GM20000 (cell line): ENCODE measurements around the gene DPF3.

ENCODE experiments used
- DNase-seq: peaks from one replicate; pipeline ENCODE4 v3.0.0; 2012; ENCODE audit warnings: low spot score
- TF ChIP-seq, protein P1 (sequence below): IDR thresholded peaks from 2 replicates; pipeline ENCODE4 v1.5.1; 2012; ENCODE audit warnings: mild to moderate bottlenecking, control low read depth; ENCODE audit errors: extremely low read depth, missing control alignments

DPF3 gene

DNA sequence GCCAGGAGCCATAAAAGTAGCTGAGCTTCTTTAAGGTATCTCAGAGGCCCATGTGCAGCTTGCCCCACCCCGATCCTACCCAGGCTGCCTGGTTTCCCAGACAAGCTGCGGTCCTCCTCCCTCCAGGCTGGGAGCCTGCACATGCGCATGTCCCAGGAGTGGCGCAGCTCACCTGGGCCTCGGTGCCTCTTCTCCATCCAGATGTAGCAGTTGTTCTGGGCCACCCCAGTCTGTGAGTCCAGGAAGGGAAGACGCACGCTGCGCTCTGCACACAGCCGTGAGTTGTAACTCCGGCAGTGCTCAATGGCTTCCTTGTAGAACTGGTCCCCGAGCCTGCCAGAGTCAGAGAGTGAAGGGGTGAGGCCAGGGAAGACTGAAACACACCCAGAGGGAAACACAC lies 122.3 kb downstream of the DPF3 start:
- DNase-seq = no peak
- TF ChIP-seq, protein P1, sequence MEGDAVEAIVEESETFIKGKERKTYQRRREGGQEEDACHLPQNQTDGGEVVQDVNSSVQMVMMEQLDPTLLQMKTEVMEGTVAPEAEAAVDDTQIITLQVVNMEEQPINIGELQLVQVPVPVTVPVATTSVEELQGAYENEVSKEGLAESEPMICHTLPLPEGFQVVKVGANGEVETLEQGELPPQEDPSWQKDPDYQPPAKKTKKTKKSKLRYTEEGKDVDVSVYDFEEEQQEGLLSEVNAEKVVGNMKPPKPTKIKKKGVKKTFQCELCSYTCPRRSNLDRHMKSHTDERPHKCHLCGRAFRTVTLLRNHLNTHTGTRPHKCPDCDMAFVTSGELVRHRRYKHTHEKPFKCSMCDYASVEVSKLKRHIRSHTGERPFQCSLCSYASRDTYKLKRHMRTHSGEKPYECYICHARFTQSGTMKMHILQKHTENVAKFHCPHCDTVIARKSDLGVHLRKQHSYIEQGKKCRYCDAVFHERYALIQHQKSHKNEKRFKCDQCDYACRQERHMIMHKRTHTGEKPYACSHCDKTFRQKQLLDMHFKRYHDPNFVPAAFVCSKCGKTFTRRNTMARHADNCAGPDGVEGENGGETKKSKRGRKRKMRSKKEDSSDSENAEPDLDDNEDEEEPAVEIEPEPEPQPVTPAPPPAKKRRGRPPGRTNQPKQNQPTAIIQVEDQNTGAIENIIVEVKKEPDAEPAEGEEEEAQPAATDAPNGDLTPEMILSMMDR = no peak

GRCh38 chr14:72766296-72766695 lies 127.6 kb downstream of the DPF3 start:
- DNase-seq = no peak
- TF ChIP-seq, protein P1 = no peak

DNA sequence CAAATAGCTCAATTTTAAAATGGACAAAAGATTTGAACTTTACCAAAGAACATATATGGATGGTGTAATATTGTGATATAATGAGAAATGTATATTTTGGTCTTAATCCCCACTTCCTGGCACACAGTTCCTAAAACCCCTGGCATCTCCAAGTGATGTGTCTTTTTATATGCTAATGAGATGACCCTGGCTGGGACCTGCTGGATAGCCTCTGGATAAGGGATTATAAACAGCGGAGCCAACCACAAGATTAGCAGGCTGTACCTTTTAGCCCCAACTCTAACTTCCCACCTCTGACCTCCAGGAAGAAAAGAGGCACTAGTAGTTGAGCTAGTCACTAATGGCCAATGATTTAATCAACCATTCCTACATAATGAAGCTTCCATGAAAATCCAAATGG lies 130.0 kb downstream of the DPF3 start:
- no peak for DNase-seq
- TF ChIP-seq, protein P1 = no peak

- no peak for DNase-seq
- TF ChIP-seq, protein P1 = no peak
Observed at GRCh38 chr14:72759670-72760069, 134.2 kb downstream of the DPF3 start.

DNA sequence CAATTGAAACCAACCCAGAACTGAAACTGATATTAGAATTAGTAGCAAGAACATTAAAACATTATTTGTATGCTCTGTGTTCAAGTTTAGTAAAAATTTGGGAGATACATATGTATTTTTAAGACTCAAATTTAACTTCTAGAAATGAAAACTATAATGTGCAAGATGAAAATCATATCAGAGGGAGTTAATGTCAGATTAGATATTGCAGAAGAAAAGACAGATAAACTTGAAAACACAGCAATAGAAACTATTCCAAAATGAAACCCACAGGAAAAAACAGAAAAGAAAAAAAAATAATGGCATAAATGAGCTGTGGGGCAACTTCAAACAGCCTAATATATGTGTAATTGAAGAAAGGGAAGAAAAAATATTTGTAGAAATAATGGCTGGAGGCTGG lies 134.9 kb downstream of the DPF3 start:
- DNase-seq = no peak
- TF ChIP-seq, protein P1 = no peak

DNA sequence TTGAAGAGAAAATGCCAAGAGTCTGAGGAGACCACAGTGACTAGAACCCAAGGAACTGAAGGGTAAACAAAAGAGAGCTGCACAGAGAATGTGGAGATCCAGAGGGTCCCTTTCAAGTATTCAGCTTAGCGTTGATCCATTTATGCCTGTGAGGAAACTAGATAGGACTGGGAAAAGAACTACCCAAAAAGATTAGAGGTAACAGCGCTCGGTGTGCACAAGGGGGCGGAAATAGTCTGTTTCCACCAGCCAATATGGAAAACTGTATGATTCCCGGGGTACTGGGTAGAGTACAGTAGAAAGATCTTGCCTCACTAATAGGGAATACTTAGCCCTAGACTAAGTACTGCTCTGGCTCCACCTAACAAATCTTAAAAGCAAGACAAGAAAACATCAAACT lies 135.5 kb downstream of the DPF3 start:
- no peak for DNase-seq
- TF ChIP-seq, protein P1 = no peak

DNA sequence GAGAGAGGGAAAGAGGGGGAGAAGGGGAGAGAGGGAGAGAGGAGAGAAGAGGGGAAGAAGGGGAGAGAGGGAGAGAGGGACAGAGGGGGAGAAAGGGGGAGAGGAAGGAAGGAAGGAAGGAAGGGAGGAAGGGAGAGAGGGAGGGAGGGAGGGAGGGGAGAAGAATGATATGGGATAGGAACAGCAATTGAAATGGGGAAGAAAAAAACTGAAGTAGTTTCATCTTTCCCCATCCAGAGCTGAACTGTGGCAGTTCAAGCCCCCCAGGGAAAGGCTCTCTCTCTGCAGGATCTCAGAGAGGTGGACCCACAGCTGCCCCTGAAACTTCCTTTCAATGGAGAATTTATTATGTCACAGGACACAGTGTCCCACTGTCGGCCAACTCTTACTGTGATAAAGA lies 136.9 kb downstream of the DPF3 start:
- DNase-seq = no peak
- TF ChIP-seq, protein P1 = no peak
